Fibroblast of the conjunctiva (primary cell): Measurements from ENCODE around the gene KDM4F.

Source experiments
- DNase-seq: peaks from one replicate; pipeline ENCODE4 v3.0.0-alpha.2; 2010; ENCODE audit warnings: low read depth

KDM4F gene

GRCh38 chr11:95091663-95092180 is 42.5 kb downstream of the KDM4F start:
- DNase-seq = no peak

DNA sequence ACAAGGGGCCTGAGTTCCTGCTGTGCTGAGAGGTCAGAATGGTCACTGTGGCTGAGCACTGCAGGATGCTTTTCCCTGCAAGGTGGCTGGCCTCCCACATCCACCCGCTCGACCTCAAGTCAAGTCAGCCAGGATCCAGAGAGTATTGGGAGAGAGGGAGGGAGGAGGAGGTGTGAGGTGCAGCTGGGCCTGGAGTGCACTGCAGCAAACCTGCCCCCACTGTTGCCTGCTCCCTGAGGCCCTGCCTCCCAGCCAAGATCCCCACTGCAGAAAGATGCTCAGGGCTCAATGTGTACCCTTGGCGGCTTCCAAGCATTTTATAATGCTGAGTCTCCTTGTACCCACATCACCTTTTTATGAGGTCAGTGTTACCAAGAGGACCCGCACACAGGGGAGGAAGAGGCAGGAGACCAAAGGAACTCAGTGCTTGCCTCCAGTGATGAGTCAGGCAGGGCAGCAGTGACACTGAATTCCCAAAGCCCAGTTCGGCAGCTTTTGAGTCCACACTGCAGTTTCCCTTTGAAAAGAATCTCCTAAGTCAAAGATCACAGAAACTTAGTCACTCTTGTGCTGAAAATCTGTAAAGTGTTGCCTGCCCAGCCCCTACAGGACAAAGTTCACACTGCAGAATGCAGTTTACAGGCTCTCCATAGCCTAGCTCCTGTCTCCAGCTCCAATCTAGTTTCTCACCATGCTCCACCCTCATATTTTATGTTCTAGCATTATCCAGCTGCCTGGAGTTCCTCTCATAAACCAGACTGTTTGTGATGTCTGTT is 43.5 kb downstream of the KDM4F start:
- peak; percentile 41 for DNase-seq

DNA sequence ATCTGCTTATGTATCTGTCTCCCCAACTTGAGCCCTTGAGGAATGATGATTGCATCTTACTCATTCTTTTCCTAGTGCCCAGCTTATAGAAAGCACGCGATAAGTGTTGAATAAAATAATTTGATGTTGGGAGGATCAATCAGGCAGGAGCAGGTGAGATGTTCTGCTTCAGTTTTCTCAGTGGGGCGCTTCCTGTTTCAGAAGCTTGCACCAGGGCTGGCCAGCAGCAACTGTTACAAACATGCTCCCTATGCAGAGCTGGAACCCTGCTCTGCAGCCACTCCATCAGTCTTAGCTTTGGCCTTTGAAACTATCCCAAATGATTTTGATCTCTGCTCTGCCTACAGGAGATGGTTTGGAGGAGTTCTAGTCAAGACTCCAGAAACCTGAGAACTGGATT is 44.3 kb downstream of the KDM4F start:
- DNase-seq = no peak

DNA sequence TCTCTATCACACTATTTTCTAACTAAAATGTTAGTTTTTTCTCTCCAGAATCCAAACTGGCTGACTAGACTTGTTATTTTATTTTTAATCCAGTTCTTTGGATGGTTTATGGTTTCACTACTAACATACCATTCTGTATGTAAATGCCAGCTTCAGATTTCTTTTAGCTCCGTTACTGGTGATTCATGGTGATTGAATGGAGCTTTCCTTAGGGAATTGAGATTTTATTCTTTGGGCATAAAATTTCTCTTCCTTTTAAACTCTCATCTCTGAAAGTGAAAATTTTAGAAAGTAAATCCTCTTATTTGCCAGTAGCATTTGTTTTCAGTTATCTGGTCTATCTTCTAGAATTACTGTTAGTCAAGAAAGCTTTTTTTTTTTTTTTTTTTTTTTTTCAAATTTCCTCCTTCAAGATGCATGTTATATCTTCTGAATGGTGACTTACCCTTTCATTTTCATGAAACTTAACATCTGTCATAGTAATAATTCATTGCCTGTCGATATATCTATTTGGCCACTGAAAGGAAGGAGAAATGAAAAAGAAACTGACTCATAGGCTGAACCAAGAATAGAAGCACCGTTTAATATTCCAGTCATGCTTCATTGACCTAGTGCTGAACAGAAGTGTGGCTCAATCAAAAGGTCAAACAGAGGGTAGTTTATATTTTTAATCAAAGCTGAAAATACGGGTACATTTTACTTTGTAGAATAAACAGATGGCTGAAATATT is 46.8 kb downstream of the KDM4F start:
- peak; percentile 40 for DNase-seq

GRCh38 chr11:95097209-95097608 is 48.0 kb downstream of the KDM4F start:
- DNase-seq = no peak

DNA sequence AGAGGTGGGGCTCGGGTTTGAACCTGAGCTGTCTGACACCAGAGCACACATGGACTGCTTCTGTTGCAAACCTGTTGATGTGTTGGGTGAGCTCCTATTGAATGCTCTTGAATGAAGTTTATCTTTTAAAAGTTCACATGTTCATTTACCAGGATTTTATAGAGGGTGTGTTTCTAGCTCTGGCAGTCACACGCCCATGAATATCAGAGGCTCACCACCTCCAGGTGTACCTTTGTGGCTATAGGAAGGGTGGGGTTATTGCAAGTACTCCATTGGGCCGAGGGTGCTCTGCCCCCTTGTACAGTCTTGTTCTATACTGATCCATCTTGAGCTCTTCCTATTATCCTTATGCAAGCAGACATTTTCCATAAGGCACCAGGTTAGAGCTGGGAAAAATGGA is 49.6 kb downstream of the KDM4F start:
- no peak for DNase-seq

DNA sequence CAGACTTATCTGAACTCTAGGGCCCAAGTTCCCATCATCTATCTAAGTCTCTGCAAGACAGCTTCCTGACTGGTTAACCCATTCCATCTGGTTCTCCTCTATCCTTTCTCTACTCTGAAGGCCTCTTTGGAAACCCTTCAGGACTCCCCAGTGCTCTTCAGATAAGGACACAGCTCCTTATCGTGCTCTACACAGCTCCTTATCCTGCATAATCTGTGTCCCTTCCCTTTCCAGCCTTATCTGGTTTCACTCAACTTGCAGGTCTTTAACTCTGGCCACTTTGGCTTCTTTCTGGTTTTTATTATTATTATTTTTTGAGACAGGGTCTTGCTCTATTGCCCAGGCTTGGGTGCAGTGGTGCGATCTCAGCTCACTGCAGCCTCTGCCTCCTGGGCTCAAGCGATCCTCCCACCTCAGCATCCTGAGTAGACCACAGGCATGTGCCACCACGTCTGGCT is 51.0 kb downstream of the KDM4F start:
- no peak for DNase-seq
